Stimulated activated CD8-positive, alpha-beta memory T cell treated with anti-CD3 and anti-CD28 coated beads, Interleukin-15, amount 100 ng/mL, for 4 hours (primary cell): ENCODE data around the gene CENPL.
"Not testable (repeated sequence)": the region's sequence is repeated elsewhere in the genome, so short reads cannot be mapped to it uniquely, and the experiment has no call there.

Experiments used
- DNase-seq, 2 donors: peaks; one replicate each; pipeline ENCODE4 v3.0.0-alpha.2; 2020; ENCODE audit warnings: low read depth in 2 of 2

The CENPL gene

GRCh38 chr1:173857363-173857917, 32.8 kb upstream of the CENPL start:
- no peak for DNase-seq

DNA sequence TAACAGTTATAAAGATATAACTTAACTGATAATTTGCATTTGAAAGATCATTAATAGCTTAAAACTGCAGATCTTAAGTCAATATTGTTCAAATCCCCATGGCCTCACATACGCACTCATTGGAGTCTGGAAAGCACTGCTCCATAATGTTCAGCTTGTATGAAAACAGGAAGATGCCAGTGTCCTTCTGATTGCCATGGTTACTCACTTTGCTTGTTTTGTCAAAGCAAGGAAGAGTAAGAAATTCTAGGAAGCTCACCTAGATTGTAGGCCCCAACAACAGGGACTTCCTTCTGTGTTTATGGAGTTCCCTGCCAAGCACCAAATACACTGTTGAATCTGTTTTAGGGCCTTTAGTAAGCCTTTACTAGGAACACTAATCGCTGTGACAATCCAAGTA, 32.2 kb upstream of the CENPL start:
- DNase-seq: no peak

- no peak for DNase-seq
Observed at GRCh38 chr1:173856014-173856413, 31.3 kb upstream of the CENPL start.

DNA sequence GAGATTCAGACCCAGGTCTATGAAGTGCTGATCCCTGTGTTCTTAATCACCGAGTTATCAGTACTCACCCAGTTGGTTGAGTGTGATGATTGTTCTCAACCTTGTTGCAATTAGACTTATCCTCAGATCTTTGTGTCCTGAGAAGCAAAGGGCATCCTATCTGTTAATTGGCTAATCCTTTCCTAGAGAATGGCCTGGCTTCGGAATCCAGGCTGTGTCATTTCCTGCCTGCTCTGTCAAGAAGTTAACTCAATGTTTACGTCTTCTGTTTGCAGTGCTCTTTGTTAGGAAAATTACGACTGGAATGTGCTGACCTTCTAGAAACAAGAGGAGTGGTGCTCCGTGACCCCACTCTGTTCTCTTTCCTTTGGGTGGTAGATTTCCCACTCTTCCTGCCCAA, 28.4 kb upstream of the CENPL start:
- no peak for DNase-seq

DNA sequence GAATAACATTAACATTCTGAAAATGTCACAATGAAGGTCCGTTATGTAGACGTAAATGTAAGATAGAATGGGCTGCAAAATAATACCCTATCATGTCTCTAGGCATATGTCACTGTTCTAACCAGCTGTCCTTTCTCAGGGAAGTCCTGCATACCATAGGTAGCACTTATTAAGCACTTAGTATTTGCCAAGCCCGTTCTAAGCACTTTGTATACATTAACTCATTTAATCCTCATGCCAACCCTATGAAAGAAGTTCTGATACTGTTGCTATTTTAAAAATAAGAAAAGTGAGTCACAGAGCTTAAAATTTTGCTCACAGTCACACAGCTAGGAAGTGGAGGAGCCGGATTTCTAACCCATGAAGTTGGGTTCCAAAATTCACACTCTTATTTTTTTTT, 27.4 kb upstream of the CENPL start:
- DNase-seq: no peak

DNA sequence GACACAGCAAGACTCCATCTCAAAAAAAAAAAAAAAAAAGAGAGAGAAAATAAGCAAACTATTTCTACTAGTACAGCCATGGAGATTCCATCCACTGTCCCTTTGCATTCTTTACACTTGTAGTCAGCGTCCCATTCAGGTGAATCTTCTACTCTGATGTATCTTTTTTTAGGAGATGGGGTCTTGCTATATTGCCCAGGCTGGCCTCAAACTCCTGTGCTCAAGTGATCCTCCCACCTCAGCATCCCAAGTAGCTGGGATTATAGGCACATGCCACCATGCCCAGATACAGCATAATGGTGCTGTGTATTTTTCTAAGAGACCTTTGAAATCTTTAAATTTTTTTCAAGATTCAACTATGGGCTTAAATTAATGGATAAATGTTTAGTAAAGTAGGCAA, 8.1 kb upstream of the CENPL start:
- DNase-seq: no peak

DNA sequence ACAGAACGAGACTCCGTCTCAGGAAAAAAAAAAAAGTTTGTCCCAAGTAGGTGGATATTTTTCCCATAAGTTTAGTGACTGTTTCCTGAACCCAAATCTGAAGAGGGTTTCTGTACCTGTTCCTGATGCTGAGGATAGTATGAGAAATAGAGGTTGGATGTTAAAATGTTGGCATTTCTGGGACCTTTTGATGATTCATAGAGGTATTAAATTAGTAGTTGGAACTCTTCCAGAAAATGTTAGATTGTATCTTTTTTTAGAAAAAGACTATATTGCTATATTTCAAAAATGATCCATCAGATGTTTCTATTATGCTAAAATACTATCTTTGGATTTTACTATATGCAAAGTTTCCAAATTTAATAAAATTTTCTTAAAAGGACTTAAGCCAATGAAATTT, 2.9 kb upstream of the CENPL start:
- no peak for DNase-seq

GRCh38 chr1:173823781-173824314, 835 bp downstream of the CENPL start:
- DNase-seq: no peak

DNA sequence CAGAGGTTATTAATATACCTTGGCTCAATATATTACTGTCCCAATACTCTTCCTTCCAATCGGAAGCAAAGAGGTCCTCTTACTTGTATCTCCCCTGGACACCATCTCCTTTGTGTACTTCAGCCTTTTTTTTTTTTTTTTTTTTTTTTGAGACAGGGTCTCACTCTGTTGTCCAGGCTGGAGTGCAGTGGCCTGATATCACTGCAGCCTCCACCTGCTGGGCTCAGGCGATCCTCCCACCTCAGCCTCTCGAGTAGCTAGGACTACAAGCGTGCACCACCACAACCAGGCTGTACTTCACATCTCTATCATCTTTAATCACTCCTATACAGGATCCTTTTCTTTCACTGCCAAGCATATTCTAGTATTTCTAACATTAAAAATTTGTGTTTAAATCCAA, 3.0 kb downstream of the CENPL start:
- DNase-seq: no peak

DNA sequence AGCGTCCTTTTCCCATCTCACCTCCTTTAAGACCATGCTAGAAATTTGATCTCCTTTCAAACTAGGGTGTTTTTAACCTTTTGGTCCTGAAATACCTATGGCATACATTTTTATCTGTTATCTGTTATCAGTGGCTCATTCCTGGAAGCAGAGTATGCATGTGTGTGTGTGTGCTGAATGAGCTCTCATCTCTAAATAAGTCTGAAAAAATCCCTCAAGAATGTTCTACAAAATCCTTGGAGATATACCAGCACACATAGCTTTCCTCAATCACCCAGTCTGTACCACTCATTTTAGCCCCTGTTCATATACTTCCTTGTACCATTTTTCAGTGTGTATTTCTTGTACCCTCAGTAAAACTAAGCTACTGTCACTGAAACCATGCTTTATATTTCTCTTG, 6.2 kb downstream of the CENPL start:
- no peak for DNase-seq

GRCh38 chr1:173813654-173814053, 11.0 kb downstream of the CENPL start:
- not testable (repeated sequence) for DNase-seq

DNA sequence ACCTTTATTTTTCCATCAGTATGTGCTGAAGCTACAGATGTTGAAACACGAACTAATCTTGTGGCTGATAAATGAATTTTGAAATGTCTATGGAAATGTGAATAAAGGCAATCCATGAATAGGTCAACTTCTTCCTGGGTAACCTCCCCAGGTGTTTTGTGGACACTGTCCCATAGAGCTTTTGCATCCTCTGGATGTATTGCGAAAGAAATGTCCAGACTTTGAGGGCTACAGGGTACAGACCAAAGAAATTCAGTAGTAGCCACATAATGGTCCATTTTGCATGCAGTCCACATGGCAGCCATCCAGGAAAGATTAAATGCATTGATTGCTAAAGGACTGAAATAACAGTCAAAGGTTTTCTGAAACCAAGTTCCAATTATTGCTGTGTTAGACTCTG, 21.7 kb downstream of the CENPL start:
- DNase-seq: no peak

DNA sequence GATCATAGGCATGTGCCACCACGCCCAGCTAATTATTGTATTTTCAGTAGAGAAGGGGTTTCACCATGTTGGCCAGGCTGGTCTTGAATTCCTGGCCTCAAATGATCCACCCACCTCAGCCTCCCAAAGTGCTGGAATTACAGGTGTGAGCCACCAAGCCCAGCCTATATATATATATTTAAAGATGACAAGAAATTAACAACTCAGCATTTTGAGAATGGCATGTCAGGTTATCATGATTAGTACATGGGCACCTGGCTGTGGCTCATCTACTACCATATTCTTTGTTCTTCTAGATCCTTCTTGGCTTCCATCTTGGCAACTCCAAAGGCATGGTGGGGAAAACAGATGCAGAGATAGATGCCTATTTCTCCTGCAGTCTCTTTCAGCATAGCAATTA, 24.7 kb downstream of the CENPL start:
- DNase-seq: not testable (repeated sequence)

DNA sequence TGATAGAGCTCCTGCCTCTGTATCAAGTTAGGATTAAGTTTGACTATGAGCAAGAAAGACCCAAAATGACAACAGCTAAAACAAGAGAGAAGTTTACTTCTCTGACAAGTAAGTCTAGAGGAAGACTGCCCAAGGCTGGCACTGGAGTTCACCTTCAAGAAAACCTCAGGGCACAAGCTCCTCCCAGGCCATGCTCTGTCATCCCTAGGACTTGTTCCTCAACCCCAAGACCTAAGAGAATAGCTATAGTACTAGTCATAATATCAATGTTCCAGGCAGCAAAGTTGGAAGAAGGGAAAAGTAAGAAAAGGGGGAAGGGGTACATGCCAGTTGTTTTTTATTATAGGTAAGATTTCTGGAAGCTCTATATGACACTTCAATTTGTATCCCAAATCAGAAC, 26.6 kb downstream of the CENPL start:
- DNase-seq: no peak

GRCh38 chr1:173789841-173790240, 34.8 kb downstream of the CENPL start:
- DNase-seq: no peak

GRCh38 chr1:173784997-173785396, 39.7 kb downstream of the CENPL start:
- DNase-seq: no peak

GRCh38 chr1:173779936-173780335, 44.7 kb downstream of the CENPL start:
- DNase-seq: no peak

DNA sequence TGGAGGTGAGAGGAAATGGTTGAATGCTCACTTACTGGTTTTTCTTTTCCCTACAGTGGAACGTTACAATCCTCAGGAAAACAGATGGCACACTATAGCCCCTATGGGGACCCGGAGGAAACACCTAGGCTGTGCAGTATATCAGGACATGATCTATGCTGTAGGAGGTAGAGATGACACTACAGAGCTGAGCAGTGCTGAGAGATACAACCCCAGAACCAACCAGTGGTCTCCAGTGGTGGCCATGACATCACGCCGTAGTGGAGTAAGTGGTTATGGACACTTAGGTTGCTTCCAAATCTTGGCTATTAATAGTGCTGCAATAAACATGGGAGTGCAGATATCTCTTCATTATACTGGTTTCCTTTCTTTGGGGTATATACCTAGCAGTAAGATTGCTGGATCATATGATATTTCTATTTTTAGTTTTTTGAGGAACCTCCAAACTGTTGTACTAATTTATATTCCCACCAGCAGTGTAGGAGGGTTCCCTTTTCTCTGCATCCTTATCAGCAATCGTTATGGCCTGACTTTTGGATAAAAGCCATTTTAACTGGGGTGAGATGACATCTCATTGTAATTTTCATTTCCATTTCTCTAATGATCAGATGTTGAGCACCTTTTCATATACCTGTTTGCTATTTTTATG, 49.0 kb downstream of the CENPL start:
- DNase-seq: no peak

GRCh38 chr1:173771560-173771959, 53.1 kb downstream of the CENPL start:
- no peak for DNase-seq

GRCh38 chr1:173770330-173770729, 54.4 kb downstream of the CENPL start:
- not testable (repeated sequence) for DNase-seq

DNA sequence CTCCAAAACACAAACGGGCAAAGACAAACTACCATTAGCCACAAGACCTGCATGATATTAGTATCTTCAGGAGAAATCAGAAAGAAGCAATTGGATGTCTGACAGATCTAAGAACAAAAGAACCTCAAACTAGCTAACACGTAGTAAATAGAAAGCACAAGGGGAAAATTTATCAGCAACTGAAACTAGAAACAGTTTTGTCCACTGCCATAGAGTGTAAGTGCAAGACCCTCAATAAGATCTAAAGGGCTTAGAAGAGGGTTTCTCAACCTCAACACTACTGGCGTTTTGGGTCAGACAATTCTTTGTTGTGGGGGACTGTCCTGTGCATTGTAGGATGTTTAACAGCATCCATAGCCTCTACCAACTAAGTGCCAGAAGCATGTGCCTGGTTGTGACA, 55.9 kb downstream of the CENPL start:
- DNase-seq: no peak

- DNase-seq: no peak
Observed at GRCh38 chr1:173768206-173768605, 56.5 kb downstream of the CENPL start.

- not testable (repeated sequence) for DNase-seq
Observed at GRCh38 chr1:173764331-173764730, 60.4 kb downstream of the CENPL start.

GRCh38 chr1:173758980-173759379, 65.7 kb downstream of the CENPL start:
- DNase-seq: no peak
